RPMI7951 (cell line): ENCODE measurements around the gene GRM7. TPM values are rescaled to one million over a fixed set of nuclear protein-coding genes. Genes with fewer than 3 reads are reported as not detected.

Experiments used
- DNase-seq: peaks from one replicate; pipeline ENCODE4 v3.0.0-alpha.2; 2012; ENCODE audit warnings: low read depth
- total RNA-seq: library from RNA; depleted of rRNA; stranded (reverse); fragments of >200 nt; shearing (Covaris generic); gene quantifications from 2 replicates; pipeline ENCODE4 v1.2.3, GENCODE V29; 2014

The GRM7 gene
- total RNA-seq, 1 experiment from 2014 or later = not detected

GRCh38 chr3:7241584-7242302 lies 380.8 kb downstream of the GRM7 start:
- no peak for DNase-seq

GRCh38 chr3:7242303-7242635 lies 381.4 kb downstream of the GRM7 start:
- DNase-seq = no peak

GRCh38 chr3:7249493-7250076 lies 388.7 kb downstream of the GRM7 start:
- no peak for DNase-seq

GRCh38 chr3:7254251-7254650 lies 393.3 kb downstream of the GRM7 start:
- DNase-seq = no peak

- DNase-seq = no peak
Observed at GRCh38 chr3:7260975-7261374, 400.1 kb downstream of the GRM7 start.

GRCh38 chr3:7263347-7264195 lies 402.7 kb downstream of the GRM7 start:
- DNase-seq = no peak

GRCh38 chr3:7264196-7264526 lies 403.2 kb downstream of the GRM7 start:
- no peak for DNase-seq

GRCh38 chr3:7265736-7266135 lies 404.8 kb downstream of the GRM7 start:
- DNase-seq = no peak

- no peak for DNase-seq
Observed at GRCh38 chr3:7266551-7266950, 405.6 kb downstream of the GRM7 start.

GRCh38 chr3:7270731-7271130 lies 409.8 kb downstream of the GRM7 start:
- DNase-seq = no peak

GRCh38 chr3:7271631-7272030 lies 410.7 kb downstream of the GRM7 start:
- no peak for DNase-seq

GRCh38 chr3:7272203-7272602 lies 411.3 kb downstream of the GRM7 start:
- no peak for DNase-seq

- DNase-seq = no peak
Observed at GRCh38 chr3:7275396-7275795, 414.5 kb downstream of the GRM7 start.

- DNase-seq = no peak
Observed at GRCh38 chr3:7280318-7280717, 419.4 kb downstream of the GRM7 start.

GRCh38 chr3:7282988-7283387 lies 422.1 kb downstream of the GRM7 start:
- DNase-seq = no peak

- no peak for DNase-seq
Observed at GRCh38 chr3:7285505-7285904, 424.6 kb downstream of the GRM7 start.

- DNase-seq = no peak
Observed at GRCh38 chr3:7288133-7288532, 427.2 kb downstream of the GRM7 start.

- no peak for DNase-seq
Observed at GRCh38 chr3:7289121-7289520, 428.2 kb downstream of the GRM7 start.

- no peak for DNase-seq
Observed at GRCh38 chr3:7290077-7290825, 429.3 kb downstream of the GRM7 start.

- no peak for DNase-seq
Observed at GRCh38 chr3:7292362-7292761, 431.4 kb downstream of the GRM7 start.

- no peak for DNase-seq
Observed at GRCh38 chr3:7293286-7293685, 432.4 kb downstream of the GRM7 start.

- no peak for DNase-seq
Observed at GRCh38 chr3:7305561-7305960, 444.6 kb downstream of the GRM7 start.
